ENCODE data around the gene CYP46A1.

DNA sequence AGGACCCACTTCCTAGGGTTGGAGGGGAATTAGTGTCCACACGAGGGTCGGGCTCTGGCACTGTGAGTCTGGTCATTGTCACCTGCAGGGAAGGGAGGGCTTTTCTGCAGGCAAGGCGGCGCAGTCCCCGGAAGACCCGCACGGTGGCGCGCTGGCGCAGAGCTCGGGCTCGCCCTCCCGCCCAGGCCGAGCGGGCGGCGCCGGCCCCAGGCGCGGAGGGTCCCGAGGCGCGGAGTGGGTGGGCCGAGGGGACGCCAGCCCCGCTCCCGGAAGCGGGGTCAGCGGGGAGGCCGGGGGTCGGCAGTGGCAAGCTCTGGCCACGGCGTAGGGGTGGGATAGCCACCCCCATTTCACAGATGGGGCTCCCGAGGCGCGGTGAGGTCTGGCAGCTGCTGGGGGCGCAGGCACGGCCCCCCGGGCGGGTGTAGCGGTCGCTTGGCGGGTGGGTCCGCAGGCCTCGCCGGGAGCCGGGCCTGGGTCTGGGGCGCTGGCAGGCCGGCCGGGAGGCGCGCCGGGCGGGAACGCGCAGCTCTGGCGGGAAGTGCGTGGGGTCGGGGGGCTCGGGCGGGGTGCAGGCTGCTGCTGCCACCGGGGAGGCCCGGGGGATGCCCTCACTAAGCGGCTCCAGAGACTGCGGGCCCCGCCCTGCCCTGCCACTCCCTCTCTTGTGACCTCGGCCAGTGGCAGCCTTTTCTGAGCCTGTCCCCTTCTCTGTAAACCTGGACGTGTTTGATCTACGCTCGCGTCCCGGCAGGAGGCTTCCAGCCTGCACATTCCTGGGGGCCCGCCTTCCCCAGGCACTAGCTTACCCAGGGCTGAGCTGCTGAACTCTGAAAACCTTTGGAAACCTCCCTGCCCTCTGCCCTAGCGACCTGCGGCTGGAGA is 46.1 kb downstream of the CYP46A1 start:
- TF ChIP-seq POLR2AphosphoS5 (IDR thresholded peaks at IDR 0.05; ENCODE audit: low read depth, low read length) (no peak), SIN3A (IDR thresholded peaks at IDR 0.05; ENCODE audit: borderline replicate concordance, insufficient read depth, low read length) (no peak), TAF1 (IDR thresholded peaks at IDR 0.05; ENCODE audit: borderline replicate concordance, insufficient read depth, low read length) (no peak)
